SK-N-SH (cell line): ENCODE data around the gene ATP13A3. TPM values are rescaled to one million over a fixed set of nuclear protein-coding genes. Genes with fewer than 3 reads are reported as not detected.

Experiments used
- CTCF ChIA-PET: fragments of 300-600, 350-600 bp; formaldehyde crosslinking; extraction: SDS; loops from one replicate; lab custom pipeline; 2021; lab: Yijun Ruan, JAX
- POLR2A ChIA-PET: fragments of 350-600 bp; sonication (Branson Sonifier 250); formaldehyde crosslinking; extraction: SDS; loops from one replicate; lab custom pipeline; 2020; ENCODE audit warnings: antibody characterized with exemption, inconsistent platforms; lab: Yijun Ruan, JAX
- DNase-seq: peaks from one replicate; pipeline ENCODE4 v3.0.0; 2012
- H2AFZ ChIP-seq: fragments of 200-600 bp; sonication (generic); 2 replicates; pipeline ENCODE4 v1.8.1; 2016; ENCODE audit warnings: antibody characterized with exemption, mild to moderate bottlenecking, low read depth
- H3F3A ChIP-seq: fragments of 200-600 bp; sonication (generic); replicated peaks from 2 replicates; pipeline ENCODE3; 2016; ENCODE audit warnings: antibody characterized with exemption, mild to moderate bottlenecking; ENCODE audit not compliant: insufficient read depth
- H3K27ac ChIP-seq, 2 experiments: fragments of 200-500 bp in 1 of 2; fragments of 200-600 bp in 1 of 2; sonication (Bioruptor generic) in 1 of 2; sonication (generic), shearing (Covaris generic) in 1 of 2; 2 replicates each; pipeline versions ENCODE4 v1.5.1 to v1.6.1; 2014 to 2016; ENCODE audit warnings: low read depth in 2 of 2, inconsistent platforms in 1 of 2, low read length in 1 of 2, mild to moderate bottlenecking in 1 of 2, mixed read lengths in 1 of 2
- H3K27me3 ChIP-seq: fragments of 200-600 bp; sonication (generic), shearing (Covaris generic); 2 replicates; pipeline ENCODE4 v1.6.1; 2016; ENCODE audit warnings: mixed run types; ENCODE audit not compliant: insufficient read depth
- H3K36me3 ChIP-seq, 2 experiments: fragments of 200-500 bp in 1 of 2; fragments of 200-600 bp in 1 of 2; sonication (Bioruptor generic) in 1 of 2; sonication (generic) in 1 of 2; replicated peaks in 1 of 2; 2 replicates each; pipeline versions ENCODE3 to v1.5.1; 2014 to 2016; ENCODE audit warnings: low read length in 1 of 2, mild to moderate bottlenecking in 1 of 2; ENCODE audit not compliant: insufficient read depth in 2 of 2, control insufficient read depth in 1 of 2
- H3K4me1 ChIP-seq, 2 experiments: fragments of 200-500 bp in 1 of 2; fragments of 200-600 bp in 1 of 2; sonication (Bioruptor generic) in 1 of 2; sonication (generic), shearing (Covaris generic) in 1 of 2; 2 replicates each; pipeline versions ENCODE4 v1.5.1 to v1.6.1; 2014 to 2016; ENCODE audit warnings: low read depth in 1 of 2, low read length in 1 of 2, mixed run types in 1 of 2; ENCODE audit not compliant: insufficient read depth in 2 of 2, control insufficient read depth in 1 of 2
- H3K4me2 ChIP-seq: fragments of 200-600 bp; sonication (generic), shearing (Covaris generic); 2 replicates; pipeline ENCODE4 v1.6.1; 2017; ENCODE audit warnings: mixed run types
- H3K4me3 ChIP-seq, 2 experiments: fragments of 200-500 bp in 1 of 2; fragments of 200-600 bp in 1 of 2; sonication (Bioruptor generic) in 1 of 2; sonication (generic), shearing (Covaris generic) in 1 of 2; 2 replicates each; pipeline versions ENCODE4 v1.5.1 to v1.8.1; 2014 to 2016; ENCODE audit warnings: low read depth in 2 of 2, inconsistent platforms in 1 of 2, low read length in 1 of 2, mild to moderate bottlenecking in 1 of 2, mixed read lengths in 1 of 2, moderate library complexity in 1 of 2
- H3K79me2 ChIP-seq: fragments of 200-600 bp; sonication (generic); 2 replicates; pipeline ENCODE4 v1.8.1; 2017; ENCODE audit warnings: mild to moderate bottlenecking; ENCODE audit not compliant: insufficient read depth
- H3K9ac ChIP-seq: fragments of 200-600 bp; sonication (generic); 2 replicates; pipeline ENCODE4 v1.6.1; 2017; ENCODE audit warnings: mixed run types
- H3K9me2 ChIP-seq: fragments of 200-600 bp; sonication (generic); 2 replicates; pipeline ENCODE4 v1.6.1; 2017; ENCODE audit warnings: mixed run types
- H3K9me3 ChIP-seq: fragments of 200-600 bp; sonication (generic); 2 replicates; pipeline ENCODE4 v1.6.1; 2017; ENCODE audit warnings: mixed run types, mild to moderate bottlenecking, moderate library complexity
- H4K20me1 ChIP-seq: fragments of 200-600 bp; sonication (generic); 2 replicates; pipeline ENCODE4 v1.6.1; 2017; ENCODE audit warnings: mild to moderate bottlenecking, mixed run types; ENCODE audit not compliant: insufficient read depth
- CHD2 ChIP-seq: fragments of 150-350 bp; IDR thresholded peaks from 2 replicates; pipeline ENCODE4 v1.6.1; 2018; ENCODE audit warnings: low read length; ENCODE audit not compliant: partially characterized antibody
- ELF1 ChIP-seq: IDR thresholded peaks from 2 replicates; pipeline ENCODE4 v1.4.0; 2012
- EP300 ChIP-seq, 2 experiments: IDR thresholded peaks; 2 replicates each; pipeline versions ENCODE4 v1.4.0 to v1.6.1; 2012; ENCODE audit warnings: borderline replicate concordance in 1 of 2, low read depth in 1 of 2, low read length in 1 of 2
- EZH2phosphoT487 ChIP-seq: fragments of 200-600 bp; sonication (generic); IDR thresholded peaks from 2 replicates; pipeline ENCODE4 v1.6.1; 2017; ENCODE audit warnings: low read depth, mixed run types, mild to moderate bottlenecking, antibody characterized with exemption, moderate library complexity, borderline replicate concordance
- FOSL2 ChIP-seq: IDR thresholded peaks from 2 replicates; pipeline ENCODE4 v1.4.0; 2012; ENCODE audit warnings: low read depth, mild to moderate bottlenecking, moderate library complexity, borderline replicate concordance
- FOXJ3 ChIP-seq: sonication (generic); formaldehyde crosslinking; IDR thresholded peaks from 2 replicates; pipeline ENCODE4 v1.5.1; 2020; ENCODE audit warnings: mild to moderate bottlenecking, missing genetic modification reagents
- GATA2 ChIP-seq: sonication (generic); formaldehyde crosslinking; IDR thresholded peaks from 2 replicates; pipeline ENCODE4 v1.5.0; 2020; ENCODE audit warnings: mild to moderate bottlenecking, missing genetic modification reagents
- NFIC ChIP-seq: IDR thresholded peaks from 2 replicates; pipeline ENCODE4 v1.4.0; 2012; ENCODE audit warnings: borderline replicate concordance
- POLR2AphosphoS5 ChIP-seq: IDR thresholded peaks from 2 replicates; pipeline ENCODE4 v1.6.1; 2012; ENCODE audit warnings: low read depth, low read length
- REST ChIP-seq: IDR thresholded peaks from 2 replicates; pipeline ENCODE4 v1.6.1; 2012; ENCODE audit warnings: mild to moderate bottlenecking, low read depth, low read length, moderate library complexity
- SIN3A ChIP-seq: IDR thresholded peaks from 2 replicates; pipeline ENCODE4 v1.6.1; 2012; ENCODE audit warnings: low read depth, mild to moderate bottlenecking, low read length, moderate library complexity, borderline replicate concordance
- TAF1 ChIP-seq: IDR thresholded peaks from 2 replicates; pipeline ENCODE4 v1.6.1; 2012; ENCODE audit warnings: low read depth, mild to moderate bottlenecking, low read length, moderate library complexity, borderline replicate concordance
- TEAD4 ChIP-seq: IDR thresholded peaks from 2 replicates; pipeline ENCODE4 v1.4.0; 2012; ENCODE audit warnings: mild to moderate bottlenecking, borderline replicate concordance; ENCODE audit not compliant: insufficient read depth
- YY1 ChIP-seq: IDR thresholded peaks from 2 replicates; pipeline ENCODE4 v1.4.0; 2012; ENCODE audit warnings: low read depth, mild to moderate bottlenecking
- WGBS: methylation state at CpG from one replicate; pipeline ENCODE4 v1.1.6; 2017; ENCODE audit warnings: low lambda C conversion rate; 5-methylcytosine and 5-hydroxymethylcytosine counted together
- polyA plus RNA-seq, 3 experiments: library from polyadenylated mRNA; depleted of rRNA; stranded (reverse); fragments of >200 nt; gene quantifications; 2 replicates each; pipeline ENCODE4 v1.2.3, GENCODE V29; 2012
- TF ChIP-seq, protein P1 (sequence below): fragments of 150-350 bp; IDR thresholded peaks from 2 replicates; pipeline ENCODE4 v1.6.1; 2017; ENCODE audit warnings: antibody characterized with exemption, low read length, low read depth, borderline replicate concordance

The ATP13A3 gene
- polyA plus RNA-seq, 1 of the 3 experiments (the other 2 are of a cell fraction), result 48.2 TPM

DNA sequence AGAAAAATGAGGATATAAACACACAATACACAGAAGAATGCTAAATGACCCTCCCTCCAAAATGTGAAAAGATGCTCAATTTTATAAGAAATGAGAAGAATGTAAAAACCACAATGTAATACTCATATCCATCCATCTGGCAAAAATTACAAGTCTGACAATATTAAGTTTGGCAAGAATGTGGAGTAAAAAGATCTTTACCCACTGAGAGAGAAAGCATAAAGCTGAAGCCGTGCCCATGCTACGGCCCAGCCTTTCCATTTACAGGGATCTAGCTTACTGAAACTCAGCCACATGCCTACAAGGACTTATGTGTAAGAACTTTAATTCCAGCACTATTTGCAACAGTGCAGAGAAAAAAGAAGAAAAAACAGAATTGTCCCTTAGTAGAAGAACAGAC is 42.9 kb downstream of the ATP13A3 start:
- no peak for DNase-seq
- Histone ChIP-seq H3K79me2 (peaks cover 82% of the 10 kb centered on the region), H2AFZ (no peak overlapping the region), H3K4me3 (no peak overlapping the region)
- 94% methylated on average over 2 of the region's 2 CpGs for WGBS
- CTCF ChIA-PET, result interaction anchor here (0.8 to 0.9 kb wide), 2 partner anchors 24 to 37 kb away, joined by 3 to 4 read pairs; no protein-coding TSS in a partner anchor
- TF ChIP-seq EZH2phosphoT487 (no peak), TEAD4 (no peak), YY1 (no peak)
- TF ChIP-seq, all 33 proteins: peak for 0
- H3K9ac ChIP-seq, result no peak overlapping the region
- peaks cover 49% of the 10 kb centered on the region for H3F3A ChIP-seq
- H3K27me3 ChIP-seq, result no peaks in the 10 kb centered on the region
- H3K4me1 ChIP-seq, result no peaks in the 10 kb centered on the region; a peak in 1 of 4 replicates
- no peak overlapping the region for H3K27ac ChIP-seq
- H3K36me3 ChIP-seq, result peaks cover 87% of the 10 kb centered on the region in 2 experiments
- H4K20me1 ChIP-seq, result no peaks in the 10 kb centered on the region
- no peaks in the 10 kb centered on the region for H3K9me3 ChIP-seq
- POLR2A ChIA-PET, result no interaction called here
- no peak overlapping the region for H3K4me2 ChIP-seq
- no peaks in the 10 kb centered on the region for H3K9me2 ChIP-seq

DNA sequence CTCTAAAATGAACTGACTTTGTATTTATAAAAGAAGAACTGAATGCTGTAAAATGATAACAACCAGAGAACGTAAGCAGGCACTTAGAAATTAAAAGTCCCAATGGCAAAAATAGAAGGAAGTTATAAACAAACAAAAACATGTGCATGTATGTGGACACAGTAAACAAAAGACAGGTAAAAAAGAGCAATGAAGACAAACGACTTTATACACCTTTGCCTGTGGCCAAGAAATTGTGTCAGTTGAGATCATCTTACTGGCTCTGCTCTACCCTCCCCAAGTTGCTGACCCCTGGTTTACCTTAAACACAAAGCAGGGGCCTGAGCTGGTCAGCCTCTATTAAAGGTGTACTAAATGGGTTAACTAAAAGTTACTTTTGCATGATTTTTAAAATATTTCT is 46.0 kb downstream of the ATP13A3 start:
- H2AFZ ChIP-seq, result no peak overlapping the region
- peaks cover 88 to 89% of the 10 kb centered on the region in 2 experiments for H3K36me3 ChIP-seq
- no peak for TF ChIP-seq POLR2AphosphoS5
- TF ChIP-seq CHD2, result no peak
- no peak for TF ChIP-seq EP300 (IDR thresholded peaks at IDR 0.05; ENCODE audit: borderline replicate concordance in 1 of 2, low read depth in 1 of 2, low read length in 1 of 2)
- TF ChIP-seq TAF1, result no peak
- TF ChIP-seq ELF1, result no peak
- TF ChIP-seq REST, result no peak
- TF ChIP-seq FOXJ3 (CRISPR knock-in tag), result no peak
- no peak for TF ChIP-seq EZH2phosphoT487
- no peak for TF ChIP-seq GATA2 (CRISPR knock-in tag)
- TF ChIP-seq NFIC, result no peak
- TF ChIP-seq TEAD4, result no peak
- no peak for TF ChIP-seq SIN3A
- TF ChIP-seq, protein P1, sequence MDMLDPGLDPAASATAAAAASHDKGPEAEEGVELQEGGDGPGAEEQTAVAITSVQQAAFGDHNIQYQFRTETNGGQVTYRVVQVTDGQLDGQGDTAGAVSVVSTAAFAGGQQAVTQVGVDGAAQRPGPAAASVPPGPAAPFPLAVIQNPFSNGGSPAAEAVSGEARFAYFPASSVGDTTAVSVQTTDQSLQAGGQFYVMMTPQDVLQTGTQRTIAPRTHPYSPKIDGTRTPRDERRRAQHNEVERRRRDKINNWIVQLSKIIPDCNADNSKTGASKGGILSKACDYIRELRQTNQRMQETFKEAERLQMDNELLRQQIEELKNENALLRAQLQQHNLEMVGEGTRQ, result no peak
- TF ChIP-seq FOSL2, result no peak
- peaks cover 64% of the 10 kb centered on the region for H3K79me2 ChIP-seq
- H3K4me1 ChIP-seq, result no peaks in the 10 kb centered on the region; a peak in 1 of 4 replicates
- WGBS, result 68% methylated on average over 2 of the region's 2 CpGs
- no peak overlapping the region for H3K27ac ChIP-seq
- no peak overlapping the region for H3K4me2 ChIP-seq
- no peaks in the 10 kb centered on the region for H3K27me3 ChIP-seq
- H3K9ac ChIP-seq, result no peak overlapping the region
- H3K4me3 ChIP-seq, result no peak overlapping the region
- H4K20me1 ChIP-seq, result no peaks in the 10 kb centered on the region
- ChIA-PET POLR2A (no interaction called here), CTCF (interaction anchor here (2.4 kb wide), 1 partner anchor 9 kb away, joined by 9 read pairs; no protein-coding TSS in a partner anchor)
- no peak for DNase-seq
- no peaks in the 10 kb centered on the region for H3K9me3 ChIP-seq
- H3F3A ChIP-seq, result peaks cover 35% of the 10 kb centered on the region
- H3K9me2 ChIP-seq, result no peaks in the 10 kb centered on the region
